ENCODE results near the gene FKBP15.

The FKBP15 gene

DNA sequence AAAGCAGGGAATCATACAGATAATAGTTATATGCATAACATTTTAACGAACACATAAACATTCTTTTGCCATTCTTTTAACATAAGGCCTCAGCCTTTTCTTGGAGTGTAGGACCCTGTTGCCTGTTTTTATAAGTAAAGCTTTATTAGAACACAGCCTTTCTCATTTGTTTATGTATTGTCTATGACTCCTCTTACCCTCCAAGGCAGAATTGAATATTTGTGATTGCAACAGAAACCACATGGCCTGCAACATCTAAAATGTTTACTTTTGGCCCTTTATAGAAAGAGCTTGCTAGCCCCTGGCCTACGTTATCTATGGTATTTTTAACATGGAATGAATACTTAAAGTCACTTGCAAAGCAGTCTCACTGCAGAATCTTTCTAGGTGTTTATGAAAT lies 2.9 kb upstream of the FKBP15 start:
- H3K4me3 ChIP-seq (ENCODE audit: low read length): no peak overlapping the region
- H3K36me3 ChIP-seq (ENCODE audit: control insufficient read depth, insufficient read depth, low read length): no peaks in the 10 kb centered on the region
- no peaks in the 10 kb centered on the region for H3K27me3 ChIP-seq (ENCODE audit: control insufficient read depth, insufficient read depth, low read length)
- H3K4me1 ChIP-seq (ENCODE audit: control insufficient read depth, insufficient read depth, low read length): peaks cover 14% of the 10 kb centered on the region
- H3K27ac ChIP-seq (ENCODE audit: low read depth, low read length): no peak overlapping the region
- H3K9ac ChIP-seq (ENCODE audit: low read length): no peak overlapping the region

DNA sequence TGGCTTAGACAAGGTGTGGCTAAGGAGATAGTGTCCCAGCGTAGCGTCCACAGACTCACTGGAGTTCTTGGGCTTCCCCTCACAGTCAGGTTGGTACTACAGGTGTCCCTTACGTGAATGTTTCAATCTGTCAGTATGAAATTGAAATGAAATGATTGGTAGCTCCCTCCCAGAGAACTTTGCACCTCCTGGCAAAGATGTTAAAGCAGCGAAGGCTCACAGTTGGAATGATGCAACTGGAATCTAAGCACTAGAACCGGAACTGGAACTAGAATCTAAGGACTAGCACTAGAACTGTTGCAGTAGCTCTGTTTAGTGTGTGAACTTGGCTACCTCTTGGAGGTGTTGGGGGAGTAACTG lies 1.4 kb upstream of the FKBP15 start:
- H3K36me3 ChIP-seq (ENCODE audit: control insufficient read depth, insufficient read depth, low read length): no peaks in the 10 kb centered on the region
- no peak overlapping the region for H3K27ac ChIP-seq (ENCODE audit: low read depth, low read length)
- H3K9ac ChIP-seq (ENCODE audit: low read length): no peak overlapping the region
- no peaks in the 10 kb centered on the region for H3K27me3 ChIP-seq (ENCODE audit: control insufficient read depth, insufficient read depth, low read length)
- H3K4me3 ChIP-seq (ENCODE audit: low read length): peak overlapping the region; percentile 94
- H3K4me1 ChIP-seq (ENCODE audit: control insufficient read depth, insufficient read depth, low read length): peaks cover 16% of the 10 kb centered on the region

DNA sequence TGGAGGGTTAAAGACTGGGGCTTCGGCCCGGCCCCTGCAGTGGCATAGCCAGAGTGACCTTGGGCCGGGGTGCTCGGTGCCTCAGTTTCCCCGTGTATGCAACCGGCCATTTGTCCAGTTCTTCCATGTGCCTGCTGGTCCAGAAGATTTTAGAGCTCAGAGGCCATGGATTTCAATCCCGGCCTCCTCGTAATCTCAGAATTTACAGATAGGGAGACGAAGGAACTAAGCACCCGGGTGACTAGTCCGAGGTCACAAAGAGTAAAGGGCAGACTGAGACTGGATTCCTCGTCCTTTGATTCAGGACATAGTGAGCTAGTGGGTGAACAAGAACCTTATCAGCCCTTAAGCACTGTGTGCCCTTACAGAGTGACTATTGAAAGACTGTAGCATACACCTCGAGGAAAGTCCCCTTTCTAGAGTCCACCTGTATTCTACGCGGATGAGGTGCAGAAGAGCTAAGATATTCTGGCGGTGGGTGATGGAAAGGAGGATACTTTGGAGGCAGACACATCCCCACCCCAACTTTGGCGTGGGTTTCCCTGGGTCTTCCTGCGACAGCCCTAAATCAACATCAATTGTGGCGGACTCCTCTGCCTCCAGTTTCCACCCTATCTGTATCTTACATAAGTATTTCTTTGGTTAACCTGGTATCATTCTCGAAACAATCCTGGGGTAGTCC lies 864 bp upstream of the FKBP15 start:
- Histone ChIP-seq H3K27ac (ENCODE audit: low read depth, low read length) (peak overlapping the region; percentile 79), H3K9ac (ENCODE audit: low read length) (peak overlapping the region; percentile 91), H3K4me3 (ENCODE audit: low read length) (peak overlapping the region; percentile 94), H3K27me3 (ENCODE audit: control insufficient read depth, insufficient read depth, low read length) (no peaks in the 10 kb centered on the region), H3K4me1 (ENCODE audit: control insufficient read depth, insufficient read depth, low read length) (peaks cover 16% of the 10 kb centered on the region), H3K36me3 (ENCODE audit: control insufficient read depth, insufficient read depth, low read length) (no peaks in the 10 kb centered on the region)

DNA sequence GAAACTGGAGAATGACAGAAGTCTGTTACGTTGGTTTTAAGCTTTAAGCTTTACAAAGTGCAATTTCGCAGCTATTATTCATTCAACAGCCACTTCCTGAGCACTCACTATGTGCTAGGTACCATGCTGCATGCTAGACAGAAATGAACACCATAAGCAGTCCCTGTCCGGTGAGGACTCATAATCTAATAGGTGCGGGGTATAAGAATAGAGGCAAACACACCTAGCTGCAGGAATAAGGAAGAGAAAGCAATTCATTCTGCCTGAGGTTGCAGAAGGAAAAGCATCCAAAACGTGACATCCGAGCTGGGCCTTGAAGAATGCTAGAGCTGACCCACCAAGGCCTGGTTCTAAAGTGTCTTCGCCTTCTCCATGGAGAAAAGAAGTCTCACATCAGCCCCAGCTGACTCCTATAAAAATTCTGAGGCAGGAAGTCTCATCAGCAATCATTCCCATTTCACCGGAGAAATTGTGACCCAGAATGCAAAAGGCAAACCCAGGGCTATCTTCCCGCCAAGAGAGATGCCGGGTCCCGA lies 542 bp downstream of the FKBP15 start:
- H3K9ac ChIP-seq (ENCODE audit: low read length): peak overlapping the region; percentile 92
- H3K4me1 ChIP-seq (ENCODE audit: control insufficient read depth, insufficient read depth, low read length): peaks cover 16% of the 10 kb centered on the region
- H3K36me3 ChIP-seq (ENCODE audit: control insufficient read depth, insufficient read depth, low read length): no peaks in the 10 kb centered on the region
- peak overlapping the region; percentile 83 for H3K27ac ChIP-seq (ENCODE audit: low read depth, low read length)
- peak overlapping the region; percentile 96 for H3K4me3 ChIP-seq (ENCODE audit: low read length)
- no peaks in the 10 kb centered on the region for H3K27me3 ChIP-seq (ENCODE audit: control insufficient read depth, insufficient read depth, low read length)

DNA sequence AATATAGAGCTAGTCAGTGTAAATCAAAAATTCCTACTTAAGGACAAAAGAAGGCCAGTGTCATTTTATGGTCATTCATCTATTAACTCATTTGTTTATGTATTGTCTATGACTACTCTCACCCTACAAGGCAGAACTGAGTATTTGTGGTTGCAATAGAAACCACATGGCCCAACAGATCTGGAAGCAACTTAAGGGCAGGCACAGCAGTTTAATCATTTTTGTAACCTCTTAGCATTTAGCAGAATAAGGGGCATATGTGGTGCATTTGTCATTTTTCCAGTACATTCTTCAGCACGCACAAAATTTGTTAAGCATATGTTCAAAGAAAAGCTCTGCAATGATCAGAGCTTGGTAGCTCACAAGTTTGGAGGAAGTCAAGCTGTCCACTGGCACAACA lies 1.1 kb downstream of the FKBP15 start:
- no peak overlapping the region for H3K9ac ChIP-seq (ENCODE audit: low read length)
- H3K4me3 ChIP-seq (ENCODE audit: low read length): peak overlapping the region; percentile 96
- peaks cover 16% of the 10 kb centered on the region for H3K4me1 ChIP-seq (ENCODE audit: control insufficient read depth, insufficient read depth, low read length)
- no peaks in the 10 kb centered on the region for H3K36me3 ChIP-seq (ENCODE audit: control insufficient read depth, insufficient read depth, low read length)
- no peak overlapping the region for H3K27ac ChIP-seq (ENCODE audit: low read depth, low read length)
- no peaks in the 10 kb centered on the region for H3K27me3 ChIP-seq (ENCODE audit: control insufficient read depth, insufficient read depth, low read length)

DNA sequence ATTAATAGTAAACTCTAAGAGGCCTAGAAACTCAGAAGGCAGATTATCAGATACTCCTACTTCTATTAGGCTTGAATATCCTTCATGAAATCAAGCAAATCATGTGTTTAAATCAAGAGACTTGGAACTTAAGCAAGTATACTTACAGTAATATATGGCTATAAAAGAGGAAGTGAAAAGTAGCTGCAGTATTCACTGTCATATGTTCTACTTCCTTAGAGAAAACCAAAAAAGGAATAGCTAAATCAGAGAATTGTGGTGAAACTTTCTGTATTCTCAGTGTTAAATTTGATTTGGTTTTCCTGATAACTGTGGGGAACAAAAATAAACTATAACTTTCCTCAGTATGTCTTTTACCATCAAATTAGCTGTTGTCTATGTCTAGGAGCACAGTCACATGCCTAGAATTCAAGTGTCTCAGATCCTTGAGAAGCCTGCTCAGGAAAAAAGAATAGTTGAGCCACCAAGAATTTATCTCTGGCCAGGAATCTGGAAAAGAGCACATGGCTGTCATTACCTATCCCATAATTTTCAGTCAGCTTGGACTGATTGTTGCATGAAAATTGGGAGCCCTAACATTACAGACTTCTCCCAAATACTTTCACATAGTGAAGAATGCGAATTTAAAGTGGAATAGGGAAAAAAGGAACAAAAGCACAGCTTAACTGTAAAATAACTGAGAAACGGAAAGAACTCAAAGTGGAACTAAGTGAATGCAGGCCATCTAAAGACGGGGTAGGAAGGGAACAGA lies 1.7 kb downstream of the FKBP15 start:
- H3K9ac ChIP-seq (ENCODE audit: low read length): no peak overlapping the region

DNA sequence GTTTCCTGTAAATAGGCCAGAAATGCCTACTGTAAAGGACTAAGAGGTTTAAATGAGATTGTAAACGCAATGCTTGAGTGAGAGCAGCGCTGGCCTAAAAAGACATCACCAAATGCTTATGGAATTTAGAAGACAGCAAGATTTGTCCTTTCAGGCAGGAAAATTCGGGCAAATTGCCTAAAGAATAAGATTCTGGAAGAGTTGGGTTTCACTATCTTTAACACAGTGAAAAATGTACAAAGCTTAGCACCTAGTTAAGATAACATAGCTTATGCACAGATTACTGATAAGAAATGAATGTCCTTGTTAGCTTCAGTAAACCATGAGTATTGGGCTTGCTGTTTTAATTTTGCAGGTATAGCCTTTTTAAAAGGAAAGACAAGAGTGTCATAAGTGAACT lies 4.7 kb downstream of the FKBP15 start:
- H3K4me1 ChIP-seq (ENCODE audit: control insufficient read depth, insufficient read depth, low read length): peaks cover 14% of the 10 kb centered on the region
- H3K27ac ChIP-seq (ENCODE audit: low read depth, low read length): no peak overlapping the region
- H3K36me3 ChIP-seq (ENCODE audit: control insufficient read depth, insufficient read depth, low read length): peaks cover 3% of the 10 kb centered on the region
- no peaks in the 10 kb centered on the region for H3K27me3 ChIP-seq (ENCODE audit: control insufficient read depth, insufficient read depth, low read length)
- H3K9ac ChIP-seq (ENCODE audit: low read length): no peak overlapping the region
- H3K4me3 ChIP-seq (ENCODE audit: low read length): no peak overlapping the region

More for the DNA sequence above, 1.7 kb downstream of the FKBP15 start:
- Histone ChIP-seq H3K27ac (ENCODE audit: low read depth, low read length) (no peak overlapping the region), H3K36me3 (ENCODE audit: control insufficient read depth, insufficient read depth, low read length) (no peaks in the 10 kb centered on the region), H3K4me3 (ENCODE audit: low read length) (peak overlapping the region; percentile 96), H3K27me3 (ENCODE audit: control insufficient read depth, insufficient read depth, low read length) (no peaks in the 10 kb centered on the region), H3K4me1 (ENCODE audit: control insufficient read depth, insufficient read depth, low read length) (peaks cover 16% of the 10 kb centered on the region)

DNA sequence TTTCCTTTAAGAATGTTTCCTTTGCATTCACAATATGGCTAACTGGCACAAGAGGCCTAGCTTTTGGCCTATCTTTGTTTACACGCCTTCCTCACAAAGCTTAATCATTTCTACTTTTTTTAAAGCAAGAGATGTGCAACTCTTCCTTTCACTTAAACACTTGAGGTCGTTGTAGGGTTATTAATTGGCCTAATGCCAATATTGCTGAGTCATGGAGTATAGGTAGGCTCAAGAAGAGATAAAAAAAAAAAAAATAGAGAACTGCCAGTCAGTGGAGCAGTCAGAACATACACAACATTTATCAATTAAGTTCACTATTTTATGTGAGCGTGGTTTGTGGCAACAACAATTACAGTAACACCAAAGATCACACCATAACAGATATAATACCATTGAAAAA lies 5.9 kb downstream of the FKBP15 start:
- Histone ChIP-seq H3K4me3 (ENCODE audit: low read length) (no peak overlapping the region), H3K9ac (ENCODE audit: low read length) (no peak overlapping the region), H3K27ac (ENCODE audit: low read depth, low read length) (no peak overlapping the region), H3K27me3 (ENCODE audit: control insufficient read depth, insufficient read depth, low read length) (no peaks in the 10 kb centered on the region), H3K36me3 (ENCODE audit: control insufficient read depth, insufficient read depth, low read length) (peaks cover 7% of the 10 kb centered on the region), H3K4me1 (ENCODE audit: control insufficient read depth, insufficient read depth, low read length) (peaks cover 9% of the 10 kb centered on the region)

GRCh38 chr9:113210815-113211214 lies 10.3 kb downstream of the FKBP15 start:
- Histone ChIP-seq H3K36me3 (ENCODE audit: control insufficient read depth, insufficient read depth, low read length) (peaks cover 9% of the 10 kb centered on the region), H3K4me3 (ENCODE audit: low read length) (no peak overlapping the region), H3K4me1 (ENCODE audit: control insufficient read depth, insufficient read depth, low read length) (no peaks in the 10 kb centered on the region), H3K27ac (ENCODE audit: low read depth, low read length) (no peak overlapping the region), H3K9ac (ENCODE audit: low read length) (no peak overlapping the region), H3K27me3 (ENCODE audit: control insufficient read depth, insufficient read depth, low read length) (no peaks in the 10 kb centered on the region)

DNA sequence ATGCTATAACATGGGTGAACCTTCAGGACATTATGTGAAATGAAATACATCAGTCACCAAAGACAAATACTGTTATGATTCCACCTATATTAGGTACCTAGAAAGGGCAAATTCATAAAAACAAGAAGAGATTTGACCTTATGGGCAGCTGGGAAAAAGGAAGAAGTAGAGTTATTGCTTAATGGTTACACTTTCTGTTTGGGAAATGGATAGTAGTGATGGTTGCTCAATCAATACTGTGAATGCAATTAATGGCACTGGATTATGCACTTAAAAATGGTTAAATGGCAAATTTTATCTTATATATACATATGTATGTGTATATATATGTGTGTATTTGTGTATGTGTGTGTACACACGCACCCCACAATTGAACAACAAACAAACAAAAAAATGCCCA lies 15.2 kb downstream of the FKBP15 start:
- H3K27ac ChIP-seq (ENCODE audit: low read depth, low read length): no peak overlapping the region
- H3K9ac ChIP-seq (ENCODE audit: low read length): no peak overlapping the region
- no peaks in the 10 kb centered on the region for H3K4me1 ChIP-seq (ENCODE audit: control insufficient read depth, insufficient read depth, low read length)
- no peaks in the 10 kb centered on the region for H3K27me3 ChIP-seq (ENCODE audit: control insufficient read depth, insufficient read depth, low read length)
- no peak overlapping the region for H3K4me3 ChIP-seq (ENCODE audit: low read length)
- peaks cover 10% of the 10 kb centered on the region for H3K36me3 ChIP-seq (ENCODE audit: control insufficient read depth, insufficient read depth, low read length)

DNA sequence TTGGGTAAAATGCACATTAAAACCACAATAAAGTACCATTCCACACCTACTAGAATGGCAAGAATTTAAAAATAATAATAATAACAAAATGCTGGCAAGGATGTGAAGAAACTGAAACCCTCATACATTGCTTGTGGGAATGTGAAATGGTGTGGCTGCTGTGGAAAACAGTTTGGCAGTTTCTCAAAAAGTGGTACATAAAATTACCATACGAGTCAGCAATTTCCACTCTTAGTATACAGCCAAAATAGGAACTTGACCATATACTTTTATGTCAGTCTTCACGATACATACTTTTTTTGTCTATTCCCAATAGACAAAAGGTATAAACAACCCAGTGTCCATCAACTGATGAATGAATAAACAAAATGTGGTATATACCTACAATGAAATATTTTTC lies 15.6 kb downstream of the FKBP15 start:
- no peaks in the 10 kb centered on the region for H3K27me3 ChIP-seq (ENCODE audit: control insufficient read depth, insufficient read depth, low read length)
- H3K27ac ChIP-seq (ENCODE audit: low read depth, low read length): no peak overlapping the region
- no peaks in the 10 kb centered on the region for H3K4me1 ChIP-seq (ENCODE audit: control insufficient read depth, insufficient read depth, low read length)
- peaks cover 7% of the 10 kb centered on the region for H3K36me3 ChIP-seq (ENCODE audit: control insufficient read depth, insufficient read depth, low read length)
- no peak overlapping the region for H3K9ac ChIP-seq (ENCODE audit: low read length)
- no peak overlapping the region for H3K4me3 ChIP-seq (ENCODE audit: low read length)

DNA sequence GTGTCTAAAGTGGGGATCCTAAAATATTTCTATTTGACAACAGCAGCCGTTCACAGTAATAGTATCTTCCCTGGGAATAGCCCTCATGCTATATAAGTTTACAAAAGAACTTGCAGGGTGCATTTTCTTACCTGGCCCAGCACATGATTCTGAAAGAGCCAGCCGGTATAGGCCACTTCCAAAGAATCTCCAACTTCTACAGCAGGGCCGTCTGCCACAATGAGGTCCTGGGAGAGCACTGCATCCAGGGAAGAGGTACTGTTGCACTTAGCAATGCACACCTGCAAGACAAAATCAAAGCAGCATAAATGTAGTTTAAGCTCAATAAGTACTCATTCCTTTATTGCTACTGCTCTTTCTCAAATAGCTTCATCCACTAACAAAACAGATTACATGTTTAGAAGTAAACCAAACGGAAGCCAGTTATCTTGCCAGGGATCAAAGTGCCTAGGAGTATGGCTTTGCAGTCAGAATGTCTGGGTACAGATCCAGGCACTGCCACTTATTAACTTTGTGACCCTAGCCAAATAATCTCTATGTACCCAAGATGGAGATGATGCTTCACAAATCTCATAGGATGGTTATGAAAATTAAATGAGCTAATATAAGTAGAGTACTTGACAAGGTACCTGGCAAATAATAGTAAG lies 21.3 kb downstream of the FKBP15 start:
- Histone ChIP-seq H3K4me3 (ENCODE audit: low read length) (no peak overlapping the region), H3K27me3 (ENCODE audit: control insufficient read depth, insufficient read depth, low read length) (no peaks in the 10 kb centered on the region), H3K27ac (ENCODE audit: low read depth, low read length) (no peak overlapping the region), H3K4me1 (ENCODE audit: control insufficient read depth, insufficient read depth, low read length) (no peaks in the 10 kb centered on the region), H3K36me3 (ENCODE audit: control insufficient read depth, insufficient read depth, low read length) (peaks cover 7% of the 10 kb centered on the region), H3K9ac (ENCODE audit: low read length) (no peak overlapping the region)
